Gastroesophageal sphincter (tissue), 4 donors: Measurements from ENCODE around the gene FBXO41. TPM values are rescaled to one million over a fixed set of nuclear protein-coding genes. Genes with fewer than 3 reads are reported as not detected.

Experiments
- ATAC-seq: fragments of 150-250 bp; one replicate; pipeline ENCODE4 v1.9.1; 2016; ENCODE audit warnings: mild to moderate bottlenecking, moderate library complexity
- H3K27ac ChIP-seq, 4 donors: fragments of 200-600 bp; sonication (generic) in 3 of 4; 1 replicate in 3 of 4; 2 replicates in 1 of 4; pipeline ENCODE4 v1.5.1; 2016 to 2019
- H3K27me3 ChIP-seq: fragments of 200-600 bp; sonication (generic); one replicate; pipeline ENCODE4 v1.5.1; 2019
- H3K36me3 ChIP-seq, 2 donors: fragments of 200-600 bp; sonication (generic); one replicate each; pipeline ENCODE4 v1.5.1; 2019; ENCODE audit warnings: control low read depth in 1 of 2
- H3K4me1 ChIP-seq, 3 donors: fragments of 200-600 bp; sonication (generic); 1 replicate in 2 of 3; 2 replicates in 1 of 3; pipeline ENCODE4 v1.5.1; 2016 to 2019; ENCODE audit warnings: control low read depth in 2 of 3
- H3K4me3 ChIP-seq, 2 donors: fragments of 200-600 bp; sonication (generic); one replicate each; pipeline ENCODE4 v1.5.1; 2019; ENCODE audit warnings: mild to moderate bottlenecking in 1 of 2, moderate library complexity in 1 of 2
- H3K9me3 ChIP-seq, 3 donors: fragments of 200-600 bp; sonication (generic); one replicate each; pipeline ENCODE4 v1.5.1; 2017 to 2019; ENCODE audit warnings: control low read depth in 2 of 3
- CTCF ChIP-seq, 4 experiments: fragments of 200-600 bp in 2 of 4; fragments of 450-650 bp in 2 of 4; sonication (generic) in 1 of 4; IDR thresholded peaks; one replicate each; pipeline ENCODE4 v1.5.1; 2017 to 2019; ENCODE audit warnings: antibody characterized with exemption in 4 of 4, mild to moderate bottlenecking in 2 of 4, moderate library complexity in 2 of 4
- EP300 ChIP-seq: sonication (generic); formaldehyde crosslinking; IDR thresholded peaks from one replicate; pipeline ENCODE4 v1.6.1; 2017; ENCODE audit warnings: antibody characterized with exemption, mild to moderate bottlenecking
- POLR2A ChIP-seq, 2 donors: fragments of 450-650 bp; IDR thresholded peaks; one replicate each; pipeline ENCODE4 v1.6.1; 2017; ENCODE audit warnings: antibody characterized with exemption in 2 of 2, mild to moderate bottlenecking in 2 of 2, moderate library complexity in 1 of 2
- POLR2AphosphoS5 ChIP-seq: sonication (generic); formaldehyde crosslinking; IDR thresholded peaks from one replicate; pipeline ENCODE4 v1.6.1; 2017; ENCODE audit warnings: antibody characterized with exemption
- WGBS, 2 donors: methylation state at CpG; one replicate each; pipeline ENCODE4 v1.1.5; 2018; ENCODE audit warnings: low coverage in 1 of 2; 5-methylcytosine and 5-hydroxymethylcytosine counted together
- total RNA-seq, 4 donors: library from RNA; depleted of rRNA; stranded (reverse); fragments of >200 nt; gene quantifications; one replicate each; pipeline ENCODE4 v1.1.0, GENCODE V29; 2016

FBXO41 gene
- total RNA-seq, 4 donors from 2014 or later = 2.2 to 5.4 (median 4.0) TPM

- H3K27ac ChIP-seq = no peak overlapping the region
- no peak overlapping the region for H3K4me3 ChIP-seq
- no peaks in the 10 kb centered on the region for H3K9me3 ChIP-seq
- H3K36me3 ChIP-seq = peaks cover 0 to 38% of the 10 kb centered on the region in 2 donors
- H3K27me3 ChIP-seq = no peaks in the 10 kb centered on the region
- no peak for TF ChIP-seq POLR2A (IDR thresholded peaks at IDR 0.05)
- no peak for TF ChIP-seq POLR2AphosphoS5
- TF ChIP-seq EP300 = no peak
- TF ChIP-seq CTCF (IDR thresholded peaks at IDR 0.05) = no peak
- no peak for ATAC-seq
- WGBS, 2 donors = 44% methylated on average over 1 of the region's 1 CpG; no CpG with 5 or more reads in 1 of the 2 donors
- no peaks in the 10 kb centered on the region for H3K4me1 ChIP-seq
Measured at GRCh38 chr2:73256618-73256922, 27.7 kb downstream of the FBXO41 start.

- H3K27me3 ChIP-seq = no peaks in the 10 kb centered on the region
- 90% methylated on average over 2 of the region's 5 CpGs; no CpG with 5 or more reads in 1 of the 2 donors for WGBS, 2 donors
Measured at GRCh38 chr2:73255907-73256617, 28.2 kb downstream of the FBXO41 start.

GRCh38 chr2:73255007-73255644 is 29.2 kb downstream of the FBXO41 start:
- 53% methylated on average over 2 of the region's 4 CpGs; no CpG with 5 or more reads in 1 of the 2 donors for WGBS, 2 donors
- H3K27me3 ChIP-seq = no peaks in the 10 kb centered on the region
- H3K4me3 ChIP-seq = no peak overlapping the region
- H3K9me3 ChIP-seq = no peaks in the 10 kb centered on the region
- TF ChIP-seq POLR2A (IDR thresholded peaks at IDR 0.05) (no peak), EP300 (no peak), POLR2AphosphoS5 (no peak), CTCF (IDR thresholded peaks at IDR 0.05) (no peak)
- H3K4me1 ChIP-seq = no peaks in the 10 kb centered on the region
- peaks cover 0 to 53% of the 10 kb centered on the region in 2 donors for H3K36me3 ChIP-seq
- no peak overlapping the region for H3K27ac ChIP-seq
- no peak for ATAC-seq

More at GRCh38 chr2:73255907-73256617, 28.2 kb downstream of the FBXO41 start:
- no peak overlapping the region for H3K27ac ChIP-seq
- no peaks in the 10 kb centered on the region for H3K9me3 ChIP-seq
- H3K4me3 ChIP-seq = no peak overlapping the region
- H3K36me3 ChIP-seq = peaks cover 0 to 43% of the 10 kb centered on the region in 2 donors
- ATAC-seq = no peak
- no peaks in the 10 kb centered on the region for H3K4me1 ChIP-seq
- TF ChIP-seq POLR2AphosphoS5 (no peak), EP300 (no peak)

GRCh38 chr2:73254343-73255006 is 29.8 kb downstream of the FBXO41 start:
- Histone ChIP-seq H3K9me3 (no peaks in the 10 kb centered on the region), H3K4me1 (no peaks in the 10 kb centered on the region), H3K4me3 (no peak overlapping the region), H3K27ac (no peak overlapping the region), H3K36me3 (peaks cover 0 to 59% of the 10 kb centered on the region in 2 donors), H3K27me3 (no peaks in the 10 kb centered on the region)
- no peak for ATAC-seq
- TF ChIP-seq CTCF (IDR thresholded peaks at IDR 0.05) = no peak
- TF ChIP-seq EP300 = no peak
- TF ChIP-seq POLR2A (IDR thresholded peaks at IDR 0.05) = no peak
- no peak for TF ChIP-seq POLR2AphosphoS5
- 85 to 89% methylated on average over 3 to 7 of the region's 7 CpGs for WGBS, 2 donors

- H3K36me3 ChIP-seq = peaks cover 0 to 65% of the 10 kb centered on the region in 2 donors
- H3K9me3 ChIP-seq = no peaks in the 10 kb centered on the region
- no peak overlapping the region for H3K4me3 ChIP-seq
- TF ChIP-seq CTCF (IDR thresholded peaks at IDR 0.05) = no peak
- TF ChIP-seq POLR2AphosphoS5 = no peak
- no peak overlapping the region for H3K27ac ChIP-seq
- H3K27me3 ChIP-seq = no peaks in the 10 kb centered on the region
- 78 to 100% methylated on average over 1 of the region's 3 CpGs for WGBS, 2 donors
- ATAC-seq = no peak
- H3K4me1 ChIP-seq = no peaks in the 10 kb centered on the region
Measured at GRCh38 chr2:73253901-73254300, 30.4 kb downstream of the FBXO41 start.
